Measurements from ENCODE around the gene PTPRH. TPM values are rescaled to one million over a fixed set of nuclear protein-coding genes. Genes with fewer than 3 reads are reported as not detected.
A peak's percentile ranks its signal among the peaks of the same experiment; 100 is the strongest.

The PTPRH gene
- total RNA-seq, 1 donor from 2014 or later, result 2.1 TPM

DNA sequence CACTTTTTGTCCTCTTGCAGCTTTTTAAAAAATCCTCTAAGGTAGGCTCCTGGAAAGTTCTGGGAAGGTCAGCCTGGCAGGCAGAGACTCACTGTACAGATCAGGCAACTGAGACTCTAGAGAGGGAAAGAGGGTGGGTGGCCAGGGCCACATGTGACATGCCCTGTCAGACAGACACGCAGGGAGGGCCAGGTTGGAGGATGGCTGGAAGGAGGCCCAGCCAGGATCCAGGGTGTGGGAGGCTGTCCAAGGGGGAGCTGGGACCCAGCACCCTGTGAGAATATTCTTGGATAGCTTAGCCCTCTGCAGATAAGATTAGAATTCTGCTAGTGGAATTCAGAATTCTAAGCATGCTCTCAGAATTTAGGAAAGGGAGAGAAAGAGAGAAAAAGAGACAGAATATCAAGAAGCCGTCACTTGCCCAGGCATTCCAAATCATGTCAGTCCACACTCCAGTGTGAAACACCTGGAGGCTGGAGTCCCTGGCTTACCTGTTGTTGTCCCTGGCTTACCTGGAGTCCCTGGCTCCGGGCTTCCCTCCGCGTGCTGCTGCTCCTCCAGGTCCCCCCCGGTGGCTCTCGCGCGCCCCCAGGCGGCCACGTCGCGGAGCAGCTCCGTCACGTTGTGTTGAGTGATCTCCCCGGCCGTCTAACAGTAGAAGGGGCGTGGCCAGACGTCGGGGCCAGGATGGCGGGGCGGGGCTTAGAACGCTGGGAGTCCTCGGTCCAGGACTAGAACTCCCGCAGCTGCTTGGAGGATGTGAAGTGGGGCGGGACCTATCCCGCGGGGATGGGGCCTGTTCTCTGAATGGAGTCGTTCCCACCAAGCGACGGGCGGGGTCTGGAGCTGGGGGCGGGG, 48.9 kb downstream of the PTPRH start:
- no peak overlapping the region for H3K4me3 ChIP-seq (ENCODE audit: low read depth, low read length)
- H3K36me3 ChIP-seq (ENCODE audit: control insufficient read depth, insufficient read depth, low read length), result no peaks in the 10 kb centered on the region
- DNase-seq (ENCODE audit: low read depth), result no peak
- TF ChIP-seq, protein P1, sequence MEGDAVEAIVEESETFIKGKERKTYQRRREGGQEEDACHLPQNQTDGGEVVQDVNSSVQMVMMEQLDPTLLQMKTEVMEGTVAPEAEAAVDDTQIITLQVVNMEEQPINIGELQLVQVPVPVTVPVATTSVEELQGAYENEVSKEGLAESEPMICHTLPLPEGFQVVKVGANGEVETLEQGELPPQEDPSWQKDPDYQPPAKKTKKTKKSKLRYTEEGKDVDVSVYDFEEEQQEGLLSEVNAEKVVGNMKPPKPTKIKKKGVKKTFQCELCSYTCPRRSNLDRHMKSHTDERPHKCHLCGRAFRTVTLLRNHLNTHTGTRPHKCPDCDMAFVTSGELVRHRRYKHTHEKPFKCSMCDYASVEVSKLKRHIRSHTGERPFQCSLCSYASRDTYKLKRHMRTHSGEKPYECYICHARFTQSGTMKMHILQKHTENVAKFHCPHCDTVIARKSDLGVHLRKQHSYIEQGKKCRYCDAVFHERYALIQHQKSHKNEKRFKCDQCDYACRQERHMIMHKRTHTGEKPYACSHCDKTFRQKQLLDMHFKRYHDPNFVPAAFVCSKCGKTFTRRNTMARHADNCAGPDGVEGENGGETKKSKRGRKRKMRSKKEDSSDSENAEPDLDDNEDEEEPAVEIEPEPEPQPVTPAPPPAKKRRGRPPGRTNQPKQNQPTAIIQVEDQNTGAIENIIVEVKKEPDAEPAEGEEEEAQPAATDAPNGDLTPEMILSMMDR (IDR thresholded peaks at IDR 0.05; ENCODE audit: insufficient read depth, low read length, poor library complexity, severe bottlenecking), result peak; percentile 96
- H3K27me3 ChIP-seq (ENCODE audit: control insufficient read depth, insufficient read depth, low read length), result peaks cover 51% of the 10 kb centered on the region

DNA sequence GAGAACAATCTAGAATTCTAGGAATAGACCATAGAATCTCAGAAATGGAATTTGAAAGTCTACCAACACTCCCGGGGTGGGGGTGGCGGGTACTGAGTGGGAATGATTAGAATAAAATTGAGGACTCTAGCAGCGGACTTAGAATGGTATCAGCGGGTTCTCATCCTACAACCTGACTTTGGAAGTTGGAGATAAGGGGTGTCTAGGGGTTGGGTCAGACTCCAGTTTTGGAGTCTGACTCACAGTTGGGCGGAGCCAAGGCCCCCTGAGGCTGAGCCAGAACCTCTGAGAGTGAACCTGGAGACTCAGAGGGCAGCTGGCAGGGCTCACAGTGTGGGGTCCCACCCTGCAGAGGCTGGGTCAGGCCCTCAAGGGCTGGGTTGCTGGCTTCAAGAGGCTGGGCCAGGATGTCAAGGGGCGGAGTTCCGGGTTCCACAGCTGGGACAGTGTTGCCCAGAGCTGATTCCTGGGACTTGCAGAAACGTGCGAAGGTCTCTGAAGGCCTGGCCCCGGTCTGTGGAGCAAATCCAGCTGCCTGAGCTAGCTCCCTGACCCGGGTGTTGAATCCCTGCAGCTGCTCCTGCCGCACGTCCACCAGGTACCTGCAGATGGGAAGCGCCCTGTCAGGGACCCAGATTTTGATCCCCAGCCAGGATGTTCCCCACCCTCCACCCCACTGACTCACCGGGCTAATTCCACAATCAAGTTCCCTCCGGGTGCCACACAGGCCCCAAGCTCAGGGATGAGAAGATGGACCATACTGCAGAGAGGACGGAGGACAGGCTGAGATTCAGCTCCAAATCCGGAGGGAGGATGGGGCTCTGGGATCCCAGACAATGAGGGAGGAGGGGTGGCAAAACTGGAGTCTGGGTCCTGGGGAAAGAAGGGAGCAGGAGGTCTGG, 50.2 kb downstream of the PTPRH start:
- H3K36me3 ChIP-seq (ENCODE audit: control insufficient read depth, insufficient read depth, low read length), result no peaks in the 10 kb centered on the region
- DNase-seq (ENCODE audit: low read depth), result no peak
- H3K27me3 ChIP-seq (ENCODE audit: control insufficient read depth, insufficient read depth, low read length), result peaks cover 51% of the 10 kb centered on the region
- TF ChIP-seq, protein P1 (IDR thresholded peaks at IDR 0.05; ENCODE audit: insufficient read depth, low read length, poor library complexity, severe bottlenecking), result no peak
- no peak overlapping the region for H3K4me3 ChIP-seq (ENCODE audit: low read depth, low read length)

DNA sequence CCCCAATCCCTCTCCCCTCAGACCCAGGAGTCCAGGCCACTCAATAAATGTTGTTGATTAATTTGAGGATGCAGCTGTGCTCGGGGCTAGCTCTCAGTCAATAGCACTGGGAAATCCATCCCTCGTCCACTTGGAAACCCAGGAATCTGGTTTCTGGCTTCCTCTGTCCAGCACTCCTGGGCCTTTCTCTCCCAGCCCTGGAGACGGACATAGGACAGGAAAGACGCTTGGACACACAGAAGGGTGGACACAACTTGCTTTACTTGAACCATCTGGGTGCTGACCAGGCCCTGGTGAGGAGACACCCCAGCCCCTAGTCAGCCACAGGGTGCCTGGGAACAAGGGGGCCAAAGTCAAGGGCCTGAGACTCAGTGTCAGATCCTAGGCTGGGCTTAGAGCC, 50.9 kb downstream of the PTPRH start:
- no peaks in the 10 kb centered on the region for H3K36me3 ChIP-seq (ENCODE audit: control insufficient read depth, insufficient read depth, low read length)
- TF ChIP-seq, protein P1 (IDR thresholded peaks at IDR 0.05; ENCODE audit: insufficient read depth, low read length, poor library complexity, severe bottlenecking), result no peak
- peaks cover 51% of the 10 kb centered on the region for H3K27me3 ChIP-seq (ENCODE audit: control insufficient read depth, insufficient read depth, low read length)
- H3K4me3 ChIP-seq (ENCODE audit: low read depth, low read length), result no peak overlapping the region
- DNase-seq (ENCODE audit: low read depth), result no peak

DNA sequence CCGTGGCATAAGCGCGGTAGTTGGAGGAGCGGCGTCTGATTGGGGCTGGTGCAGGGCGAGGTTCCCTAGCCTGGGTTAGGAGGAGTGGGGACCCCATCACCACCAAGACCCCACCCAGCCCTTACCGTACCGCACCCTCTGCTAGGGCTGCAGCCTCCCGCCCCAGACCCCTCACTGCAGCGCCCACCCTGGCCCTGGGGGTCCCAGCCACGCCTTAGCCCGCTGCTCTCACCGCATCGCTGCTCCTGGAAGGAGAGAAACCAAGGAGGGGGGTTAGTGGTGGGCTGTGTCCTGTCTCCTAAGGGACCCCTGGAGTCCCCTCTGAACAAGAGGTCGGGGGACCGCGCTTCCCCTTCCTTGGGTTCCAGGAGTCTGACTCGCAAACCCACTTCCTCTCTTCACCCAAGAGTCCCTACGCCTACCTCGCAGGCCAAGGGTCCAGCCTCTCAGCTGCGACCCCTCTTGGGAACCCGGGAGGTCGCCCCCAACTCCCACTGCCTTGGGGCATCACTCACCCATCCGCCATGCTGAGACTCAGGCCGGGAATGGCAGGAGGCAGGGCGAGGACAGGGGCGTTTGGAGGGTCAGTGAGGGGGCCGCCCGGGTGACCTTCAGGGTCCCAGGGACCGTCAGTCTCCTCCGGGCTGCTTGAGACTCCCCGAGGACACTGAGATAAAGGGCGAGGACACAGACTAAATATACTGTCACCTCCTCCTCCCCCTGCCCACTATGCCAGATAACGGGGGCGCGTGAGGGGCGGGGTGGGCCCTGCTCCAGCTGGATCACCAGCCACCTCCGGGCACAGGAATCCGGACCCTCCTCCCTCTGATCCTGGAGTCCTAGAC, 52.0 kb downstream of the PTPRH start, which contains the start of gene TNNI3:
Gene TNNI3 (minus strand): TSS at position 669 of the 845 bp plus-strand sequence. CDS start 143 bp downstream, at position 526.
- no peaks in the 10 kb centered on the region for H3K36me3 ChIP-seq (ENCODE audit: control insufficient read depth, insufficient read depth, low read length)
- no peak within 1 kb of the TSS for H3K4me3 ChIP-seq (ENCODE audit: low read depth, low read length)
- peaks cover 47% of the 10 kb centered on the region for H3K27me3 ChIP-seq (ENCODE audit: control insufficient read depth, insufficient read depth, low read length)
- DNase-seq (ENCODE audit: low read depth), result no peak
- TF ChIP-seq, protein P1 (IDR thresholded peaks at IDR 0.05; ENCODE audit: insufficient read depth, low read length, poor library complexity, severe bottlenecking), result no peak
